H1 (cell line): ENCODE results near the gene MATN1. TPM values are rescaled to one million over a fixed set of nuclear protein-coding genes. Genes with fewer than 3 reads are reported as not detected.

ENCODE experiments used
- CTCF ChIA-PET: fragments of 300-600 bp; sonication (Branson Sonifier 250); formaldehyde crosslinking; loops from one replicate; lab custom pipeline; 2021; ENCODE audit not compliant: partially characterized antibody; lab: Charles Lee
- POLR2A ChIA-PET: fragments of 300-600 bp; sonication (Branson Sonifier 250); formaldehyde crosslinking; loops from one replicate; lab custom pipeline; 2021; ENCODE audit warnings: inconsistent platforms; ENCODE audit not compliant: partially characterized antibody; lab: Charles Lee
- DNase-seq, 2 experiments: peaks; one replicate each; pipeline versions ENCODE4 v3.0.0 to v3.0.0-alpha.2; 2010 to 2022; ENCODE audit warnings: low spot score in 2 of 2, low read depth in 1 of 2, mixed read lengths in 1 of 2
- FAIRE-seq: peaks from 2 replicates; lab custom pipeline; 2011; peaks lifted over from hg19 to GRCh38; lab: Jason Lieb, UNC
- H2AFZ ChIP-seq: 2 replicates; pipeline ENCODE4 v1.8.1; 2012; ENCODE audit warnings: low read length, inconsistent platforms
- H2AK5ac ChIP-seq: 2 replicates; pipeline ENCODE4 v1.6.1; 2013; ENCODE audit warnings: low read depth, low read length
- H2BK120ac ChIP-seq: replicated peaks from 2 replicates; pipeline ENCODE3; 2013; ENCODE audit warnings: low read depth, low read length, inconsistent platforms
- H2BK12ac ChIP-seq: 2 replicates; pipeline ENCODE4 v1.6.1; 2013; ENCODE audit warnings: low read depth, low read length
- H2BK15ac ChIP-seq: 2 replicates; pipeline ENCODE4 v1.6.1; 2013; ENCODE audit warnings: low read length
- H2BK20ac ChIP-seq: 2 replicates; pipeline ENCODE4 v1.6.1; 2013; ENCODE audit warnings: low read length
- H2BK5ac ChIP-seq: 2 replicates; pipeline ENCODE4 v1.6.1; 2013; ENCODE audit warnings: low read depth, low read length
- H3K14ac ChIP-seq: 2 replicates; pipeline ENCODE4 v1.6.1; 2013; ENCODE audit warnings: inconsistent platforms; ENCODE audit not compliant: insufficient read length
- H3K18ac ChIP-seq: 2 replicates; pipeline ENCODE4 v1.6.1; 2013; ENCODE audit warnings: low read length; ENCODE audit errors: extremely low read depth
- H3K23ac ChIP-seq: 2 replicates; pipeline ENCODE4 v1.6.1; 2013; ENCODE audit warnings: inconsistent platforms; ENCODE audit not compliant: insufficient read length
- H3K23me2 ChIP-seq: 2 replicates; pipeline ENCODE4 v1.6.1; 2013; ENCODE audit warnings: low read depth, low read length
- H3K27ac ChIP-seq: 2 replicates; pipeline ENCODE4 v1.6.1; 2011; ENCODE audit warnings: low read depth, low read length, inconsistent platforms
- H3K27me3 ChIP-seq, 4 experiments: replicated peaks in 1 of 4; 1 replicate in 1 of 4; 2 replicates in 3 of 4; pipeline versions ENCODE4 v1.6.1 to v1.8.1; 2011 to 2013; ENCODE audit warnings: low read length in 3 of 4, mild to moderate bottlenecking in 3 of 4, inconsistent platforms in 2 of 4, mixed read lengths in 2 of 4, moderate library complexity in 1 of 4; ENCODE audit not compliant: control insufficient read depth in 3 of 4, insufficient read depth in 3 of 4; ENCODE audit errors: extremely low read depth in 1 of 4
- H3K36me3 ChIP-seq, 4 experiments: 2 replicates each; pipeline versions ENCODE4 v1.6.1 to v1.8.1; 2011 to 2013; ENCODE audit warnings: mild to moderate bottlenecking in 4 of 4, low read length in 3 of 4, moderate library complexity in 2 of 4, control low read depth in 1 of 4, inconsistent platforms in 1 of 4; ENCODE audit not compliant: insufficient read depth in 4 of 4, control insufficient read depth in 2 of 4
- H3K4ac ChIP-seq: replicated peaks from 2 replicates; pipeline ENCODE3; 2013; ENCODE audit warnings: low read length, low read depth, mixed read lengths, inconsistent platforms; ENCODE audit not compliant: insufficient read length
- H3K4me1 ChIP-seq, 4 experiments: replicated peaks in 1 of 4; 1 replicate in 1 of 4; 2 replicates in 3 of 4; pipeline versions ENCODE4 v1.6.1 to v1.8.1; 2011 to 2013; ENCODE audit warnings: low read length in 3 of 4, inconsistent platforms in 2 of 4, mixed read lengths in 1 of 4; ENCODE audit not compliant: insufficient read depth in 4 of 4, control insufficient read depth in 3 of 4
- H3K4me2 ChIP-seq, 2 experiments: 2 replicates each; pipeline versions ENCODE4 v1.6.1 to v1.8.1; 2011 to 2013; ENCODE audit warnings: low read depth in 2 of 2, low read length in 2 of 2, control low read depth in 1 of 2, inconsistent platforms in 1 of 2, mild to moderate bottlenecking in 1 of 2; ENCODE audit not compliant: insufficient read depth in 1 of 2
- H3K4me3 ChIP-seq, 4 experiments: fragments of 200-600, 300-600 bp in 1 of 4; sonication (generic), shearing (Covaris generic), sonication (Bioruptor Twin) in 1 of 4; 2 replicates each; pipeline versions ENCODE4 v1.5.1 to v1.8.1; 2011 to 2016; ENCODE audit warnings: low read length in 4 of 4, low read depth in 3 of 4, control low read depth in 2 of 4, inconsistent platforms in 2 of 4, mild to moderate bottlenecking in 2 of 4, mixed read lengths in 1 of 4, moderate library complexity in 1 of 4; ENCODE audit not compliant: insufficient read depth in 2 of 4; ENCODE audit errors: extremely low read depth in 1 of 4
- H3K56ac ChIP-seq: replicated peaks from 2 replicates; pipeline ENCODE3; 2013; ENCODE audit warnings: low read depth, mild to moderate bottlenecking, mixed read lengths, low read length, inconsistent platforms; ENCODE audit not compliant: insufficient read length
- H3K79me1 ChIP-seq: 2 replicates; pipeline ENCODE4 v1.6.1; 2013; ENCODE audit warnings: low read depth, low read length, control low read depth
- H3K79me2 ChIP-seq, 2 experiments: 2 replicates each; pipeline versions ENCODE4 v1.6.1 to v1.8.1; 2012 to 2013; ENCODE audit warnings: low read length in 2 of 2, mild to moderate bottlenecking in 2 of 2, inconsistent platforms in 1 of 2; ENCODE audit not compliant: insufficient read depth in 2 of 2, control insufficient read depth in 1 of 2
- H3K9ac ChIP-seq, 4 experiments: replicated peaks in 1 of 4; 1 replicate in 1 of 4; 2 replicates in 3 of 4; pipeline versions ENCODE4 v1.6.1 to v1.8.1; 2011 to 2013; ENCODE audit warnings: low read depth in 3 of 4, low read length in 3 of 4, control low read depth in 2 of 4, mild to moderate bottlenecking in 2 of 4, moderate library complexity in 2 of 4, inconsistent platforms in 1 of 4; ENCODE audit errors: extremely low read depth in 1 of 4
- H3K9me3 ChIP-seq, 2 experiments: 2 replicates each; pipeline versions ENCODE4 v1.6.1 to v1.8.1; 2012 to 2013; ENCODE audit warnings: mild to moderate bottlenecking in 2 of 2, moderate library complexity in 2 of 2, control low read depth in 1 of 2, inconsistent platforms in 1 of 2, low read depth in 1 of 2, low read length in 1 of 2, mixed read lengths in 1 of 2; ENCODE audit not compliant: insufficient read depth in 2 of 2
- H4K20me1 ChIP-seq, 2 experiments: replicated peaks in 1 of 2; 2 replicates each; pipeline versions ENCODE3 to v1.8.1; 2011 to 2013; ENCODE audit warnings: inconsistent platforms in 2 of 2, low read length in 2 of 2, mild to moderate bottlenecking in 1 of 2; ENCODE audit not compliant: insufficient read depth in 2 of 2, control insufficient read depth in 1 of 2
- H4K5ac ChIP-seq: 2 replicates; pipeline ENCODE4 v1.6.1; 2013; ENCODE audit warnings: low read length, low read depth, mixed read lengths, inconsistent platforms; ENCODE audit not compliant: insufficient read length
- H4K8ac ChIP-seq: 2 replicates; pipeline ENCODE4 v1.8.0; 2013; ENCODE audit warnings: mild to moderate bottlenecking, moderate library complexity, low read length, inconsistent platforms; ENCODE audit not compliant: insufficient read depth; ENCODE audit errors: extremely low read depth
- H4K91ac ChIP-seq: replicated peaks from 2 replicates; pipeline ENCODE3; 2013; ENCODE audit warnings: low read length, mixed read lengths, inconsistent platforms; ENCODE audit not compliant: insufficient read length
- ASH2L ChIP-seq: fragments of 200-600, 300-600 bp; sonication (generic); IDR thresholded peaks from one replicate; pipeline ENCODE4 v1.7.1; 2017; ENCODE audit warnings: low read length
- ATF2 ChIP-seq: IDR thresholded peaks from 2 replicates; pipeline ENCODE4 v1.6.1; 2012; ENCODE audit warnings: low read length, inconsistent platforms
- BRCA1 ChIP-seq: IDR thresholded peaks from 2 replicates; pipeline ENCODE4 v1.6.1; 2012; ENCODE audit warnings: low read depth, low read length, improper control_type of control experiment
- E2F6 ChIP-seq: IDR thresholded peaks from 2 replicates; pipeline ENCODE4 v1.6.1; 2012; ENCODE audit warnings: inconsistent platforms
- GABPA ChIP-seq: IDR thresholded peaks from 2 replicates; pipeline ENCODE4 v1.6.1; 2011; ENCODE audit warnings: mild to moderate bottlenecking, low read length, moderate library complexity, borderline replicate concordance; ENCODE audit not compliant: insufficient read depth
- RBBP5 ChIP-seq: IDR thresholded peaks from 2 replicates; pipeline ENCODE4 v1.7.1; 2012; ENCODE audit warnings: low read depth, mild to moderate bottlenecking, inconsistent platforms, low read length, moderate library complexity, borderline replicate concordance
- SIRT6 ChIP-seq: IDR thresholded peaks from one replicate; pipeline ENCODE4 v1.7.1; 2012; ENCODE audit warnings: low read length, inconsistent platforms
- USF2 ChIP-seq: IDR thresholded peaks from 2 replicates; pipeline ENCODE4 v1.6.1; 2011; ENCODE audit warnings: low read length, improper control_type of control experiment
- WGBS, 2 experiments: shearing (Covaris generic) in 1 of 2; methylation state at CpG; one replicate each; pipeline versions ENCODE4 v1.1.6 to v1.1.7; 2013 to 2015; ENCODE audit warnings: low lambda C conversion rate in 2 of 2, mixed read lengths in 2 of 2, inconsistent platforms in 1 of 2, low coverage in 1 of 2, missing lambda C conversion rate in 1 of 2; ENCODE audit not compliant: insufficient replicate concordance in 2 of 2, insufficient coverage in 1 of 2, insufficient read length in 1 of 2; ENCODE audit errors: extremely low coverage in 1 of 2, missing lambda C conversion rate in 1 of 2; 5-methylcytosine and 5-hydroxymethylcytosine counted together
- polyA plus RNA-seq, 7 experiments: library from polyadenylated mRNA; depleted of rRNA in 3 of 7; stranded (reverse) in 5 of 7; unstranded in 2 of 7; fragments of >200 nt in 5 of 7; fragments of 200-250 nt in 2 of 7; gene quantifications; 1 replicate in 5 of 7; 2 replicates in 1 of 7; 4 replicates in 1 of 7; pipeline versions ENCODE4 v1.2.1 to v1.2.3, GENCODE V29; 2011 to 2013; ENCODE audit warnings: missing spikeins in 2 of 7, mixed read lengths in 2 of 7
- total RNA-seq: library from RNA; stranded (reverse); fragmentation: NEBNext Ultra II Directional; extraction: Animal tissue kit (Norgen Biotek cat#: 25700); gene quantifications from 2 replicates; pipeline ENCODE4 v1.2.1, GENCODE V29; 2021

The MATN1 gene
- total and polyA plus RNA-seq, 2 of the 8 experiments (the other 6 are each of a cell fraction or from before 2014, with no cell fraction given), result 0.12 to 0.28 TPM

DNA sequence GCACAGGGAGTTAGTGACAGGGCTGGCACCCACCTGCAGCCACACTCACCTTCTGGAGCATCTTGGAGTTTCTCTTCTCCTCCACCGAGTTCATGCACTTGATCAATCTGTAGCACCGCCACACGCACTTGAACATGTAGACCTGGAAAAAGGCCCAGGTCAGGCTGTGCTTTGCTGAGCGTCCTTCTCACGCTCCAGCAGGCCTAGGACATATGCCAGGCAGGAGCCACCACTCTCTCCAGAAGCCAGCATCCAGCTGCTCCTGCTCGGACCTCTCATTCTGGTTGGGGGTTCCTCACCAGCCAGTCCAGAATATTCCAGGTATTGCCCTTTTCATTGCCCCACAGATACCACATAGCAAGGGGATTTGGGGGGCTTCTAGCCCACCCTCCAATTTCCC is 11.7 kb upstream of the MATN1 start:
- ChIA-PET CTCF (interaction anchor here (1.2 to 55.1 kb wide), 5 partner anchors 10 to 204 kb away, joined by 3 to 1640 read pairs (median 4); partner anchors contain the start of gene LAPTM5), POLR2A (no interaction called here)
- Histone ChIP-seq H3K36me3 (no peaks in the 10 kb centered on the region), H3K79me2 (no peaks in the 10 kb centered on the region), H3K9me3 (no peaks in the 10 kb centered on the region), H4K20me1 (no peaks in the 10 kb centered on the region), H4K91ac (no peak overlapping the region), H2BK12ac (no peak overlapping the region), H3K9ac (no peak overlapping the region), H4K8ac (no peak overlapping the region), H3K14ac (no peak overlapping the region), H3K4me2 (no peak overlapping the region), H2AK5ac (no peak overlapping the region), H3K23ac (no peak overlapping the region), H3K4ac (no peak overlapping the region), H3K79me1 (no peaks in the 10 kb centered on the region), H3K18ac (no peak overlapping the region), H2AFZ (no peak overlapping the region), H2BK5ac (no peak overlapping the region), H3K27me3 (no peaks in the 10 kb centered on the region), H4K5ac (no peak overlapping the region), H3K27ac (no peak overlapping the region), H2BK15ac (no peak overlapping the region), H2BK20ac (no peak overlapping the region), H3K4me1 (peaks cover 0 to 3% (median 0%) of the 10 kb centered on the region in 4 experiments; a peak in 2 of 7 replicates), H3K56ac (no peak overlapping the region), H3K4me3 (no peak overlapping the region), H2BK120ac (no peak overlapping the region), H3K23me2 (peaks cover 4% of the 10 kb centered on the region; the same call in 1 of the 2 replicates)
- FAIRE-seq (no peak), DNase-seq (no peak)
- no peak for TF ChIP-seq USF2
- TF ChIP-seq BRCA1, result no peak
- no peak for TF ChIP-seq SIRT6
- no peak for TF ChIP-seq ASH2L
- no peak for TF ChIP-seq ATF2
- no peak for TF ChIP-seq E2F6
- no peak for TF ChIP-seq RBBP5
- TF ChIP-seq GABPA, result no peak
- 90% methylated on average over 6 of the region's 6 CpGs; no CpG with 5 or more reads in 1 of the 2 experiments for WGBS, 2 experiments
